D721Med (cell line): ENCODE measurements around the gene IQSEC1.

Experiments used
- DNase-seq: peaks from one replicate; pipeline ENCODE4 v3.0.0; 2011; ENCODE audit warnings: low spot score; ENCODE audit not compliant: insufficient read length
- FAIRE-seq: peaks from 2 replicates; lab custom pipeline; 2011; peaks lifted over from hg19 to GRCh38; lab: Jason Lieb, UNC
- CTCF ChIP-seq: IDR thresholded peaks from 2 replicates; pipeline ENCODE4 v1.5.1; 2012; ENCODE audit warnings: mild to moderate bottlenecking, control low read depth; ENCODE audit not compliant: insufficient read depth; ENCODE audit errors: missing control alignments

The IQSEC1 gene

GRCh38 chr3:13016721-13017255 lies 56.4 kb downstream of the IQSEC1 start:
- DNase-seq, result no peak
- no peak for TF ChIP-seq CTCF
- no peak for FAIRE-seq

- no peak for TF ChIP-seq CTCF
- FAIRE-seq (no peak), DNase-seq (no peak)
Observed at GRCh38 chr3:13016083-13016720, 57.0 kb downstream of the IQSEC1 start.

GRCh38 chr3:13015286-13016082 lies 57.7 kb downstream of the IQSEC1 start:
- FAIRE-seq, result no peak
- no peak for TF ChIP-seq CTCF
- no peak for DNase-seq

GRCh38 chr3:13014755-13015285 lies 58.4 kb downstream of the IQSEC1 start:
- no peak for FAIRE-seq

DNA sequence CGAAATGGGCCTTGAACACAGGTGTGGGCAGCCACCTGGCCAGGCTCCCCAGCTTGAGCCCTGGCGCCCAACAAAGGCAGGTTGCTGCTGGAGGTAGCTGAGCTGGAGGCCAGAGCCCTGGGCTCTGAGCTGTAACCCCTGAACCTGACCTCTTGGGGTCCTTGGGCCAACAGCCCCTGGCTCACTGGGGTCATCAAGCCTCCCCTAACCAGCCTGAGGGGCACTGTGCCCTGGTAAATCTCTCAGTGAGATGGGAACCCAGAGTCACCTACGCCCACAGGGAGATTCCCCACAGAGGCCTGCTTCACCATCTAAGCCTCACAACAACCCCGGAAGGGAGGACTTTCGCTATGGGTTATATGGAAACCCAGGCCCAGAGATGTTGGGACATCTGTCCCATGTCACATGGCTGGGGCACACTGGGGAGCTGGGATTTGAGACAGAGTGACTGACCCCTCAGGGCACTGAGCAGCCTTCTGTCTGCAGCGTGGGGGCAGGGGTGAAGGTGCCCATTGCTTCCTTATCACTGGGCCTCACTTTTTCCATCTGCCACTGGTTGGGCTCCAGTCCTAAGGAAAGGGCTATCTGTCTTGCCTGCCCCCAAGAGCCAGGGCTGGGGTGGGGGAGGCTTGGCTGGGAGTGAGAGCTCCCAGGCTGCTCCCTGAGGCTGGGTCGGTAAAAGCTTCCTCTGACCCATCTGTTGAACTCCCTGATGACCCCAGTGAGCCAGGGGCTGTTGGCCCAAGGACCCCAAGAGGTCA lies 59.1 kb downstream of the IQSEC1 start:
- TF ChIP-seq CTCF, result no peak
- DNase-seq (no peak), FAIRE-seq (no peak)

More at GRCh38 chr3:13014755-13015285, 58.4 kb downstream of the IQSEC1 start:
- DNase-seq, result no peak
- no peak for TF ChIP-seq CTCF

DNA sequence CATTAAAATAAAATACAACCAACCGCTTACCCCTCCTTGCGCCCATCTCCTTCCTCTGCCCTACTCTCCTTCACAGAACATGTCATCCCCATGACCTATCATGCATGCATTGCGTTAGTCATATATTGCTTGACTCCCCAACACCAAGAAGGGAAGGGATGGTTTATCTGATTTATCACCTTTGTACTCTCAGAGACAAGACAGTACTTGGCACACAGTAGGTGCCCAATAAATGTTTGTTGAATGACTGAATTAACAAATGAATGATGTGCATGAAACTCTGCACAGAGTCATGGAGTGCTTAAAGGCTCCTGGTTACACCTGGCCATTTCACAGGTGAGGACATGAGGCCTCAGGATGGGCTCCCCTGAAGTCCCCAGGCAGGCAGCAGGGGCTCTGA lies 59.7 kb downstream of the IQSEC1 start:
- FAIRE-seq, result no peak
- TF ChIP-seq CTCF, result no peak
- DNase-seq, result no peak
